Endothelial cell of umbilical vein (primary cell): ENCODE measurements around the gene MSL3B.

ENCODE experiments used
- BruUV-seq: library from RNA; stranded (reverse); fragments of 400-500 nt; replicated peaks from 2 replicates; lab custom pipeline; 2021; lab: Mats Ljungman, UMichigan
- CTCF ChIA-PET: fragments of 300-600, 350-600 bp; sonication (Branson Sonifier 250); formaldehyde crosslinking; loops from one replicate; lab custom pipeline; 2021; ENCODE audit warnings: antibody characterized with exemption, inconsistent platforms; lab: Charles Lee
- POLR2A ChIA-PET: fragments of 300-600, 350-600 bp; sonication (Branson Sonifier 250); formaldehyde crosslinking; loops from one replicate; lab custom pipeline; 2021; ENCODE audit warnings: antibody characterized with exemption, inconsistent platforms; lab: Charles Lee
- DNase-seq: peaks from one replicate; pipeline ENCODE4 v3.0.0-alpha.2; 2011; ENCODE audit warnings: low read depth, low spot score
- FAIRE-seq: peaks from 2 replicates; lab custom pipeline; 2011; peaks lifted over from hg19 to GRCh38; lab: Jason Lieb, UNC
- H2AFZ ChIP-seq: 2 replicates; pipeline ENCODE4 v1.6.0; 2012; ENCODE audit warnings: low read depth, low read length, control low read depth, inconsistent platforms
- H3K27ac ChIP-seq: 2 replicates; pipeline ENCODE4 v1.5.1; 2011; ENCODE audit warnings: low read depth, mild to moderate bottlenecking, control low read depth, low read length, moderate library complexity; ENCODE audit not compliant: insufficient read depth
- H3K27me3 ChIP-seq, 2 experiments: 2 replicates each; pipeline versions ENCODE4 v1.6.0 to v1.6.1; 2011; ENCODE audit warnings: low read length in 2 of 2, mixed read lengths in 1 of 2; ENCODE audit not compliant: control insufficient read depth in 2 of 2, insufficient read depth in 2 of 2
- H3K36me3 ChIP-seq, 2 experiments: 2 replicates in 1 of 2; 3 replicates in 1 of 2; pipeline ENCODE4 v1.5.1; 2011; ENCODE audit warnings: low read length in 2 of 2, mild to moderate bottlenecking in 1 of 2, moderate library complexity in 1 of 2; ENCODE audit not compliant: control insufficient read depth in 2 of 2, insufficient read depth in 2 of 2; ENCODE audit errors: extremely low read depth in 1 of 2
- H3K4me1 ChIP-seq: 3 replicates; pipeline ENCODE4 v1.5.1; 2011; ENCODE audit warnings: mild to moderate bottlenecking, low read length; ENCODE audit not compliant: control insufficient read depth, insufficient read depth; ENCODE audit errors: extremely low read depth
- H3K4me2 ChIP-seq: 2 replicates; pipeline ENCODE4 v1.6.1; 2011; ENCODE audit warnings: low read length, control low read depth, mixed read lengths; ENCODE audit not compliant: insufficient read depth
- H3K4me3 ChIP-seq, 3 experiments: fragments of 200-600 bp in 1 of 3; sonication (generic), shearing (Covaris generic) in 1 of 3; replicated peaks in 1 of 3; 2 replicates each; pipeline ENCODE4 v1.5.1; 2011 to 2016; ENCODE audit warnings: control low read depth in 3 of 3, low read length in 3 of 3, mild to moderate bottlenecking in 2 of 3, inconsistent platforms in 1 of 3, low read depth in 1 of 3, moderate library complexity in 1 of 3; ENCODE audit not compliant: insufficient read depth in 1 of 3
- H3K79me2 ChIP-seq: 2 replicates; pipeline ENCODE4 v1.6.0; 2012; ENCODE audit warnings: low read length, inconsistent platforms; ENCODE audit not compliant: control insufficient read depth, insufficient read depth
- H3K9ac ChIP-seq: replicated peaks from 2 replicates; pipeline ENCODE3; 2011; ENCODE audit warnings: low read length, control low read depth; ENCODE audit not compliant: insufficient read depth; ENCODE audit errors: extremely low read depth
- H3K9me1 ChIP-seq: replicated peaks from 3 replicates; pipeline ENCODE4 v1.6.0; 2011; ENCODE audit warnings: mild to moderate bottlenecking, low read length; ENCODE audit not compliant: control insufficient read depth, insufficient read depth; ENCODE audit errors: extremely low read depth
- H3K9me3 ChIP-seq: replicated peaks from 2 replicates; pipeline ENCODE4 v1.5.1; 2012; ENCODE audit warnings: low read length, inconsistent platforms; ENCODE audit not compliant: control insufficient read depth, insufficient read depth
- H4K20me1 ChIP-seq: replicated peaks from 2 replicates; pipeline ENCODE3; 2011; ENCODE audit warnings: mild to moderate bottlenecking, low read length; ENCODE audit not compliant: control insufficient read depth, insufficient read depth; ENCODE audit errors: extremely low read depth
- EZH2 ChIP-seq: IDR thresholded peaks from 2 replicates; pipeline ENCODE4 v1.6.1; 2012; ENCODE audit warnings: borderline replicate concordance, low read depth, mild to moderate bottlenecking, moderate library complexity, low read length, inconsistent platforms; ENCODE audit not compliant: severe bottlenecking
- GATA2 ChIP-seq: IDR thresholded peaks from 2 replicates; pipeline ENCODE4 v1.7.0; 2011; ENCODE audit warnings: low read depth, mild to moderate bottlenecking, moderate library complexity, mixed read lengths, low read length; ENCODE audit not compliant: insufficient read length, insufficient read depth
- JUN ChIP-seq: IDR thresholded peaks from 2 replicates; pipeline ENCODE4 v1.6.1; 2011; ENCODE audit warnings: borderline replicate concordance, low read depth; ENCODE audit not compliant: insufficient read length, insufficient read depth
- POLR2A ChIP-seq: IDR thresholded peaks from 2 replicates; pipeline ENCODE4 v1.6.1; 2012; ENCODE audit warnings: low read depth, mild to moderate bottlenecking, control low read depth, low read length
- POLR2AphosphoS5 ChIP-seq: IDR thresholded peaks from 2 replicates; pipeline ENCODE4 v1.6.1; 2012; ENCODE audit warnings: low read depth, mild to moderate bottlenecking, control low read depth, low read length, moderate library complexity; ENCODE audit not compliant: insufficient read depth
- dilution Hi-C: fragments of 300-500 bp; cut with MboI; formaldehyde crosslinking; loops from one replicate; pipeline ENCODE4 v1.15.0; 2019; ENCODE audit warnings: low sequenced_read_pairs; ENCODE audit not compliant: extremely low pct_ligation_motif_present
- intact Hi-C: fragments of 100-400 bp; cut with micrococcal nuclease; formaldehyde crosslinking; loops from one replicate; pipeline ENCODE4 v1.10.0; 2022

MSL3B gene

DNA sequence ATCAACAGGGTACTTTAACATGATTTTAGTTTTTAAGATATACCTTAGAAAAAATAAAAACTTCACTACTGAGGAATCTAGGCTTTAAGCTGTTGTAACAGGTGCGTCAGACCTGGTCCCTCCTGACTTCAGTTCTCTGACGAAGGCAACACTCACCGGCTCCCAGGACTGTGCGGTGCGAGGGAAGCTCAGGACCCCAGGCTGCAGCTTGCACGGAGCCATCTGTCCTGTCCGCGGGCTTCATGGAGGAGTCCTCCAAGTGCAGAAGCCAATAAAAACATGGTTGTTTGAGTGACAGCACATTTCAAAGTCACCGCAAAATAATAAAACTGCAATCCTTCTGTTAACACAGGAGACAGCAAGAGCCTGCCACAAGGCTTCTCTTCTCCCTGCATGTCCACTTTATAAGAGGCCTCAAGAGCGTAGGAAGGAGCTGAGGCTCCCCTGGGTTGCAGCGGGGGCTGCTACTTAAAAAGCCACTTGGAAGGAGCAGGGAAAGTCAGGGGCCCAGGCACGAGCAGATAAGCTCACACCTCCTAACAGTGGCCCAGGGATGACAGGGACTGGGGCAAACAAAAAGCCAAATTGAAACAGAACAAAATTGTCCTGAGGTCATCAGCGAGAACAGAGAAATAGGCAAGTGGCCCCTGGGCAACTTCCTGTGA lies 18.4 kb downstream of the MSL3B start:
- DNase-seq: no peak
- no peak for FAIRE-seq
- intact Hi-C loops: loop anchor here (5.0 to 10.0 kb wide), 3 partner anchors 362 to 578 kb away; partner anchors contain the start of gene DGKD
- no peaks in the 10 kb centered on the region for H3K9me1 ChIP-seq
- no peaks in the 10 kb centered on the region for H4K20me1 ChIP-seq
- H3K79me2 ChIP-seq: peaks cover 83% of the 10 kb centered on the region
- BruUV-seq: no TSS peak
- H3K27ac ChIP-seq: no peak overlapping the region
- dilution Hi-C loops: no loop called here
- POLR2A ChIA-PET: no interaction called here
- no peak overlapping the region for H2AFZ ChIP-seq
- H3K4me1 ChIP-seq: peaks cover 17% of the 10 kb centered on the region
- H3K4me3 ChIP-seq: no peak overlapping the region
- CTCF ChIA-PET: interaction anchor here (0.8 to 1.2 kb wide), 2 partner anchors 11 to 406 kb away, joined by 3 to 5 read pairs; no protein-coding TSS in a partner anchor
- no peak for TF ChIP-seq GATA2
- TF ChIP-seq EZH2: no peak
- no peak for TF ChIP-seq JUN
- no peak overlapping the region for H3K4me2 ChIP-seq
- no peaks in the 10 kb centered on the region for H3K9me3 ChIP-seq
- H3K9ac ChIP-seq: no peak overlapping the region
- H3K27me3 ChIP-seq: no peaks in the 10 kb centered on the region
- H3K36me3 ChIP-seq: peaks cover 2 to 25% of the 10 kb centered on the region in 2 experiments

DNA sequence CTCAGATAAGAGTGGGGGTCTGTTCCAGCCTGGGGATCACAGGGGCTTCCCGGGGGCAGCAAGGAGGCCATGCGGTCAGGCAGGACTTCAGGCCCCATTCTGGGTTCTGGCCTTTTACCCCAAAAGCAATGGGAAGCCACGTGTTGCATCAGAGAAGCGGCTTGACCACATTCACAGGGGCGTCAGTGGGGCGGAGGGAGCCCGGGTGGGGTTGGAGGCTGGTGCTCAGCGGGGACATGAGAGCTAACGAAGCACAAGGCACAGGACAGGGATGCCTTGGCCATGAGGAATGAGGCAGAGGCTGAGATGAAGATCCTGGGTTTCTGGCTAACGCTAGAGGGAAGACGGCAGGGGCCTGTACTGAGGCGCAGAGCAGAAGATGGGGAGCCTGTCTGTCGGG lies 19.9 kb downstream of the MSL3B start:
- Histone ChIP-seq H3K27me3 (no peaks in the 10 kb centered on the region), H3K27ac (no peak overlapping the region), H3K79me2 (peaks cover 87% of the 10 kb centered on the region), H3K9me3 (no peaks in the 10 kb centered on the region), H3K4me2 (no peak overlapping the region), H3K36me3 (peaks cover 4 to 35% of the 10 kb centered on the region in 2 experiments), H4K20me1 (no peaks in the 10 kb centered on the region), H2AFZ (no peak overlapping the region), H3K4me1 (peaks cover 17% of the 10 kb centered on the region), H3K4me3 (no peak overlapping the region), H3K9ac (no peak overlapping the region), H3K9me1 (no peaks in the 10 kb centered on the region)
- intact Hi-C loops (no loop called here), dilution Hi-C loops (no loop called here)
- TF ChIP-seq POLR2AphosphoS5 (no peak), POLR2A (no peak), GATA2 (no peak)
- DNase-seq: no peak
- no TSS peak for BruUV-seq
- POLR2A ChIA-PET: no interaction called here
- CTCF ChIA-PET: no interaction called here
- no peak for FAIRE-seq
